PC-9 (cell line): ENCODE measurements around the gene VASP.

Experiments
- CTCF ChIP-seq: fragments of 200-600 bp; sonication (generic); conservative IDR thresholded peaks from 2 replicates; pipeline ENCODE4 v1.6.1; 2017; ENCODE audit warnings: mixed run types, antibody characterized with exemption, mild to moderate bottlenecking, moderate library complexity
- EZH2 ChIP-seq: fragments of 200-600 bp; sonication (generic); IDR thresholded peaks from 2 replicates; pipeline ENCODE4 v1.8.0; 2017; ENCODE audit warnings: antibody characterized with exemption, low read depth

DNA sequence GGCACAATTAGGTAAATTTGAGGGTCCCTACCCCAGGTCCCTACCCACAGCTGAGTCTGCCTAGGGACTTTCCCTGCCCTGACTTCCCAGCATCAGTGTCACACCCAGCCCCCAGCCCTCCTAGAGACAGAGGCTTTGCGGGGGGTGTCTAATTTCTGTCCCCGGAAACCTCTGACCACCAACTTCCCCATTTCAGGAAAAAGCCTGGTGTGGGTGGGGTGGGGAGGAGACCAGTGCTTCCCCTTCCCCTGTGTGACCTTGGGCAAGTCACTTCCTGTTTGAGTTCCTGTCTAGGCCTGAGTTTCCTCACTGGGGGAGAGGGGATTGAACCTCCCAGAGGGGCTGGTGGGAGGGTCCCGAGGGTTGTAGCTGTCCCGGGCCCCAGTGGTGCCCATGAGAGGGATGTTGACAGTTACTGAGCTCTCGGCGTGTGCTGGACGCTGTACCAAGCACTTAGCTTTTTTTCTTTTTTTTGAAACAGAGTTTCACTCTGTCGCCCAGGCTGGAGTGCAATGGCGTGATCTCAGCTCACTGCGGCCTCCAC, 7.9 kb downstream of the VASP start:
- no peak for TF ChIP-seq EZH2
- TF ChIP-seq CTCF: no peak
